ENCODE data around the gene HAND2. TPM values are rescaled to one million over a fixed set of nuclear protein-coding genes. Genes with fewer than 3 reads are reported as not detected.

The HAND2 gene
- total RNA-seq, 1 donor from 2014 or later = 6.0 TPM

DNA sequence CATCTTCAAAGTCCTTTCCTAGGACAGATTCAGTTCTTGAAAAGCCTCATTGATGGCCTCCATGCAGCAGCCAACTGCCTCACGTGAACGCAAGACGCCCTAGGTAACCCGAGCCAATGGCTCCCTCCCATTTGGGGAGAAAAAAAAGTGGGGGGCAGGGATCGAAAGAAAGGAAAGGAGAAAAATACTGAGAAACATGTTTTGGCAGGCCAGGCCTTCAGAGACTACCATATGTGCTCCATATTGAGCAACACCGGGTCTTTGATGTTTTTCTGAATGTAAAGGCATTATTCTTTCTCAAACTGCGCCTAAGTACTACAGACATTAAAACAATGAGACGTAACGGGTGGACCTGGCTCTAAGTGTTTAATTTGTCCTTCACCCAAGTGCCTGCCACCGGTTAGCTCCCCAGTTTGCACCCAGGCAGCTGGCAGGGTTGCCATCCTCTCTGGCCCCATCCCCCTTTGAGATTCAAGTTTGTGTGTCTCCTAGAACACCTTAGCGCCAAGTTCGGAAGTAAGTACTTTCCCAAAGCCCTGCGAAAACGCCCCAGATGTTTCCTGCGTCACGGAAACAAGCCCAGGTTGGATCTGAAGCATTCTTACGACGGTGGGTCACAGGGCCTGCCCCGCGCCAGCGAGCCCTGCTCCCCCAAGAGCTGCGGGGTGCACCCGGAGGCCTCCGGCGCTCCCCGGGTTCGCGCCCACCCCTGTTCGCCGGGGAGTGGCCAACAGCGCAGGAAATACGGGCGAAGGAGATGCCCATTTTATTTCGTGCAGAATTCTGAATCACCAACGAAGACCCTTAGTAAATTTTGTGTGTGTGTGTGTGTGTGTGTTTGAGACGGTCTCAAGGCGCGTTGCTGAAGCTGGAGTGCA lies 30.1 kb downstream of the HAND2 start:
- intact Hi-C loops (cut with DNase I) = loop anchor here (10.0 kb wide), 1 partner anchor 785 kb away; the partner anchor contains the start of genes CEP44 and FBXO8
- Histone ChIP-seq H3K4me1 (peaks cover 0 to 3% of the 10 kb centered on the region in 2 donors), H3K27me3 (no peaks in the 10 kb centered on the region)

DNA sequence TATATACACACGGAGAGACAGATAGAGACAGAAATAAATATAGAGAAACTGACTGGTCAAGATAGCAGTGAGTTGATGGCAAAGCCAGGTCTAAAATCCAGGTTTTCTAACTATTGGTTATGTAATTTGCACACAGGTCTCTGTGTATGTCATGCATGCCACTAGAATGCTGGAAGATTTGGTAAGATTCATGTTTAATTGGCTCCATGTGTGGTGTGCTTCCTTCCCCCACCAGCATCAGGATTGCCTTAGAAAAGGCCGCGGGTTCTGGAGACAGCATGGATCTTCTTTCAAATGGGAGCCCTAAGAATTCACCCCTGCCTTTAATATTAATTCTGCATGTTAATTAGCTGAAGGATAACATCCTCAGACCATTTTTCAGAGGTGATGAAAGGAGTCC lies 31.3 kb downstream of the HAND2 start:
- H3K27me3 ChIP-seq = no peaks in the 10 kb centered on the region

More for the DNA sequence above, 30.1 kb downstream of the HAND2 start:
- Histone ChIP-seq H3K36me3 (no peaks in the 10 kb centered on the region), H3K27ac (no peak overlapping the region), H3K4me3 (no peak overlapping the region), H3K9me3 (no peaks in the 10 kb centered on the region)
- no peak for DNase-seq (ENCODE audit: low spot score in 2 of 2)
- TF ChIP-seq, protein P1, sequence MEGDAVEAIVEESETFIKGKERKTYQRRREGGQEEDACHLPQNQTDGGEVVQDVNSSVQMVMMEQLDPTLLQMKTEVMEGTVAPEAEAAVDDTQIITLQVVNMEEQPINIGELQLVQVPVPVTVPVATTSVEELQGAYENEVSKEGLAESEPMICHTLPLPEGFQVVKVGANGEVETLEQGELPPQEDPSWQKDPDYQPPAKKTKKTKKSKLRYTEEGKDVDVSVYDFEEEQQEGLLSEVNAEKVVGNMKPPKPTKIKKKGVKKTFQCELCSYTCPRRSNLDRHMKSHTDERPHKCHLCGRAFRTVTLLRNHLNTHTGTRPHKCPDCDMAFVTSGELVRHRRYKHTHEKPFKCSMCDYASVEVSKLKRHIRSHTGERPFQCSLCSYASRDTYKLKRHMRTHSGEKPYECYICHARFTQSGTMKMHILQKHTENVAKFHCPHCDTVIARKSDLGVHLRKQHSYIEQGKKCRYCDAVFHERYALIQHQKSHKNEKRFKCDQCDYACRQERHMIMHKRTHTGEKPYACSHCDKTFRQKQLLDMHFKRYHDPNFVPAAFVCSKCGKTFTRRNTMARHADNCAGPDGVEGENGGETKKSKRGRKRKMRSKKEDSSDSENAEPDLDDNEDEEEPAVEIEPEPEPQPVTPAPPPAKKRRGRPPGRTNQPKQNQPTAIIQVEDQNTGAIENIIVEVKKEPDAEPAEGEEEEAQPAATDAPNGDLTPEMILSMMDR (IDR thresholded peaks at IDR 0.05) = no peak

DNA sequence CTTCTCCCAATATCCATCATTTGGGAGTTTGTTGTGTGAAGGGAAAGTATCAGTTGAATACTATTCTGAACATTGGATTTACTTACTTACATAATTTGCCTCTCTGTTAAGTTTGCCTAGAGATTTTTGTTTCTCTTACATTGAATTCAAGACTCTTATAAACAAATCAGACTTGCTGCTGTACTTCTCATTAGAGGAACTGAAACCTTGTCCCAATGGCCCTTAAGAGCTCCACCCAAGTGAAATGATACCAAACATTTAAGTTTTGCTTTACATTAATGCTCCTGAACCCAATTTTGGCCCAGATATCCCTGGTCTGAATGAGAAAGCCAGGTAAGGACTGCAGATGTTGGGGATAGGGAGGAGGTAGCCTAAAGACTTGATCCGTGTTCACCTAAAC lies 32.0 kb downstream of the HAND2 start:
- no peaks in the 10 kb centered on the region for H3K36me3 ChIP-seq

More for the DNA sequence above, 31.3 kb downstream of the HAND2 start:
- Histone ChIP-seq H3K4me1 (peaks cover 0 to 2% of the 10 kb centered on the region in 2 donors), H3K27ac (no peak overlapping the region), H3K36me3 (no peaks in the 10 kb centered on the region), H3K9me3 (no peaks in the 10 kb centered on the region), H3K4me3 (no peak overlapping the region)
- DNase-seq (ENCODE audit: low spot score in 2 of 2) = no peak
- TF ChIP-seq, protein P1 (IDR thresholded peaks at IDR 0.05) = no peak
- intact Hi-C loops (cut with DNase I) = no loop called here

DNA sequence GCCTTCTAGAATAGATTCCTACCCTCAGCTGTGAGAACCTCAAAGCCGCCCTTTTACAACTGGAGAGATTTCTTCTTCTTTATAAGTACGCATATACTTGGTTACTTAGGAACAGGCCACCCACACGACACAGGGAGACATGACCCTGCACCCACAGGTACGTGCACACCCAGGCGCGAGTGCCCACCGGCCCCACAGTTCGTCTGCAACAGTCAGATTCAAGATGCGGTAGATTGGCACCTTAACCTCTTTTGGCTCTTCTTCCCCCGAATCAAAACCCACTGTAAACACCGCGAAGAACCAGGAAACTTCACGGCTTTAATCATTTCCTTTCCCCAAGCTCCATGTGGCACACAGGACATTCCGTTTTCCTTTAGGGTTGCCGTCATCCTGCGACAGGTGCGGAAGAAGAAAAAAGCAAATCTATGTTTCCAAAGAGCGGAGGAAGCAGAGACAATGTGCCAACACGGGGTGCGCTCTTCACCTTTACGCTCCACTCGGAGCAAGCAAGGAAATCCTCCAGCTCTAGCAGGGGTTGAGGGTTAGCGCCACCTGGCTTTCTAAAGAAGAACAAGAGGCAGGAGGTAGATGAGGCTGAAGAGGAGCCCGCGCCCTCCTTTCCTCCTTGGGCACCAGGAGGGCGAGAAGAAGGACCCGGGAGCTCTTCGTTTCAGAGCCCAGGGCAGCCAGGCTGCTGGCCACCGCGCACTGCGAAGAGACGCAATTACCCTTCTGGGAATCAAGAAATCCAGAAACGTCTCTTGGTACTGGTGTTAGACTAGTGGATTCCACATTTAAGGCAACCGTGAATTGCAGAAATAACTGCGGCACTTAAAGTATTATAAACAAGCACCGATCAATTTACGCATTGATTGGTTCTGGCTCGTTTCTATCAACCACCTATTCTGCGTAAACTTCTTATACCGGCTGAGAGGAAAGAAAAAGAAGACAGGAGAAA lies 35.7 kb downstream of the HAND2 start:
- no peaks in the 10 kb centered on the region for H3K36me3 ChIP-seq
- no peaks in the 10 kb centered on the region for H3K27me3 ChIP-seq
- H3K9me3 ChIP-seq = no peaks in the 10 kb centered on the region
- intact Hi-C loops (cut with DNase I) = loop anchor here (1.0 to 5.0 kb wide), 2 partner anchors 74 to 162 kb away; partner anchors contain the start of gene HMGB2
- H3K4me1 ChIP-seq = peaks cover 0 to 17% of the 10 kb centered on the region in 2 donors
- H3K4me3 ChIP-seq = peak overlapping the region; percentile 56 to 63
- TF ChIP-seq, protein P1 (IDR thresholded peaks at IDR 0.05) = peak; percentile 67 to 87 (median 76)
- peak in 1 of 2 donors; percentile 81 for DNase-seq (ENCODE audit: low spot score in 2 of 2)
- no peak overlapping the region for H3K27ac ChIP-seq

More for the DNA sequence above, 32.0 kb downstream of the HAND2 start:
- no peaks in the 10 kb centered on the region for H3K27me3 ChIP-seq
- H3K27ac ChIP-seq = no peak overlapping the region
- DNase-seq (ENCODE audit: low spot score in 2 of 2) = no peak
- TF ChIP-seq, protein P1 (IDR thresholded peaks at IDR 0.05) = no peak
- no peak overlapping the region for H3K4me3 ChIP-seq
- H3K4me1 ChIP-seq = peaks cover 0 to 2% of the 10 kb centered on the region in 2 donors
- no peaks in the 10 kb centered on the region for H3K9me3 ChIP-seq
- intact Hi-C loops (cut with DNase I) = no loop called here

DNA sequence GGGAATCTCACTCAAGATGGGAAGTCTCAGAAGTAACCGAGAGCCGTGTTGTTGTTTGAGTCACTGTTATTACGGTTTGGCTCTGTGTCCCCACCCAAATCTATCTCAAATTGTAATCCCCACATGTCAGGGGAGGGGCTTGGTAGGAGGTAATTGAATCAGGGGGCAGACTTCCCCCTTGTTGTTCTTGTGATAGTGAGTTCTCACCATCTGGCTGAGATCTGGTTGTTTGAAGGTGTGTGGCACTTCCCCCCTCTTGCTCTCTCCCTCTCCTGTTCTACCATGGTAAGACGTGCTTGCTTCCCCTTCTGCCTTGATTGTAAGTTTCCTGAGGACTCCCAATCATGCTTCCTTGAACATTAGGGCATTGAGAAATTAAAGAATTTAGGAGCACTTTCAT lies 37.0 kb downstream of the HAND2 start:
- Histone ChIP-seq H3K4me3 (no peak overlapping the region), H3K36me3 (no peaks in the 10 kb centered on the region), H3K27ac (no peak overlapping the region), H3K27me3 (no peaks in the 10 kb centered on the region), H3K9me3 (no peaks in the 10 kb centered on the region), H3K4me1 (peaks cover 0 to 18% of the 10 kb centered on the region in 2 donors)
- no peak for DNase-seq (ENCODE audit: low spot score in 2 of 2)
- TF ChIP-seq, protein P1 (IDR thresholded peaks at IDR 0.05) = no peak
- intact Hi-C loops (cut with DNase I) = loop anchor here (5.0 kb wide), 1 partner anchor 161 kb away; the partner anchor contains the start of gene HMGB2

All from ascending aorta (tissue), 2 donors.